HCT116 (cell line): ENCODE measurements around the gene XPC. TPM values are rescaled to one million over a fixed set of nuclear protein-coding genes. Genes with fewer than 3 reads are reported as not detected.

ENCODE experiments used
- ATAC-seq: fragments of 200-7000 bp; cut with Tn5 transposase; 2 replicates; pipeline ENCODE4 v1.9.1; 2020; ENCODE audit warnings: mild to moderate bottlenecking, moderate library complexity
- BruUV-seq: library from RNA; stranded (reverse); fragments of 400-500 nt; replicated peaks from 2 replicates; lab custom pipeline; 2021; lab: Mats Ljungman, UMichigan
- CTCF ChIA-PET: fragments of 300-600 bp; sonication (Branson Sonifier 250); formaldehyde crosslinking; loops from one replicate; lab custom pipeline; 2021; ENCODE audit warnings: antibody characterized with exemption; lab: Charles Lee
- POLR2A ChIA-PET: fragments of 300-600, 350-600 bp; sonication (Branson Sonifier 250); formaldehyde crosslinking; loops from one replicate; lab custom pipeline; 2021; ENCODE audit warnings: antibody characterized with exemption; lab: Charles Lee
- RAD21 ChIA-PET, 2 experiments: fragments of 300-600 bp; sonication (Branson Sonifier 250); formaldehyde crosslinking; loops; one replicate each; lab custom pipeline; 2023; ENCODE audit warnings: low total read pairs in 2 of 2; ENCODE audit not compliant: uncharacterized antibody in 2 of 2, unreplicated experiment in 2 of 2, low non-redundant PET in 1 of 2; lab: Charles Lee
- DNase-seq: peaks from one replicate; pipeline ENCODE4 v3.0.0-alpha.2; 2010; ENCODE audit warnings: low read depth, low spot score
- H2AFZ ChIP-seq: fragments of 200-600 bp; shearing (Covaris generic), sonication (generic); 2 replicates; pipeline ENCODE4 v1.6.1; 2017; ENCODE audit warnings: low read depth, mixed run types, mixed read lengths, antibody characterized with exemption, low read length; ENCODE audit not compliant: poor library complexity, severe bottlenecking
- H3K27ac ChIP-seq: 2 replicates; pipeline ENCODE4 v1.5.1; 2012; ENCODE audit warnings: low read depth, low read length
- H3K27me3 ChIP-seq: fragments of 200-600 bp; sonication (generic); 2 replicates; pipeline ENCODE4 v1.6.1; 2016; ENCODE audit warnings: mixed run types, low read length, mixed read lengths; ENCODE audit not compliant: insufficient read depth
- H3K36me3 ChIP-seq, 2 experiments: fragments of 200-500 bp in 1 of 2; fragments of 200-600 bp in 1 of 2; sonication (Bioruptor generic) in 1 of 2; sonication (generic) in 1 of 2; 2 replicates each; pipeline versions ENCODE4 v1.5.1 to v1.6.1; 2014 to 2016; ENCODE audit warnings: low read length in 2 of 2, inconsistent platforms in 1 of 2, mixed read lengths in 1 of 2, mixed run types in 1 of 2; ENCODE audit not compliant: insufficient read depth in 2 of 2, control insufficient read depth in 1 of 2
- H3K4me1 ChIP-seq, 2 experiments: fragments of 200-600 bp in 1 of 2; sonication (generic) in 1 of 2; 2 replicates each; pipeline versions ENCODE4 v1.5.1 to v1.6.1; 2012 to 2017; ENCODE audit warnings: low read length in 2 of 2, inconsistent platforms in 1 of 2, mild to moderate bottlenecking in 1 of 2, mixed read lengths in 1 of 2, mixed run types in 1 of 2, moderate library complexity in 1 of 2; ENCODE audit not compliant: insufficient read depth in 2 of 2, control insufficient read depth in 1 of 2
- H3K4me2 ChIP-seq: fragments of 200-600 bp; sonication (generic); 2 replicates; pipeline ENCODE4 v1.6.1; 2017; ENCODE audit warnings: mixed run types, low read length, mixed read lengths
- H3K4me3 ChIP-seq, 2 experiments: fragments of 200-600 bp in 1 of 2; sonication (generic) in 1 of 2; replicated peaks in 1 of 2; 2 replicates each; pipeline ENCODE4 v1.5.1; 2011 to 2016; ENCODE audit warnings: low read length in 2 of 2, control low read depth in 1 of 2, low read depth in 1 of 2, mild to moderate bottlenecking in 1 of 2, mixed read lengths in 1 of 2, mixed run types in 1 of 2
- H3K79me2 ChIP-seq: fragments of 200-600 bp; sonication (generic); 2 replicates; pipeline ENCODE4 v1.6.1; 2017; ENCODE audit warnings: mild to moderate bottlenecking, mixed run types, low read length, moderate library complexity, mixed read lengths; ENCODE audit not compliant: insufficient read depth
- H3K9ac ChIP-seq: fragments of 200-600 bp; sonication (generic); 2 replicates; pipeline ENCODE4 v1.6.1; 2016; ENCODE audit warnings: low read length, mixed read lengths
- H3K9me2 ChIP-seq: fragments of 200-600 bp; sonication (generic), shearing (Covaris generic); 2 replicates; pipeline ENCODE4 v1.6.1; 2017; ENCODE audit warnings: mixed run types, mild to moderate bottlenecking, moderate library complexity; ENCODE audit not compliant: insufficient read depth
- H3K9me3 ChIP-seq, 2 experiments: fragments of 200-500 bp in 1 of 2; fragments of 200-600 bp in 1 of 2; sonication (Bioruptor generic) in 1 of 2; sonication (generic) in 1 of 2; 2 replicates each; pipeline ENCODE4 v1.6.1; 2014 to 2017; ENCODE audit warnings: low read length in 2 of 2, mixed read lengths in 2 of 2, inconsistent platforms in 1 of 2, low read depth in 1 of 2, mild to moderate bottlenecking in 1 of 2, mixed run types in 1 of 2, moderate library complexity in 1 of 2; ENCODE audit not compliant: control insufficient read depth in 1 of 2, insufficient read depth in 1 of 2
- H4K20me1 ChIP-seq: fragments of 200-600 bp; sonication (generic), shearing (Covaris generic); 2 replicates; pipeline ENCODE4 v1.6.1; 2017; ENCODE audit warnings: mixed run types, mild to moderate bottlenecking, moderate library complexity; ENCODE audit not compliant: insufficient read depth
- CEBPB ChIP-seq: IDR thresholded peaks from 2 replicates; pipeline ENCODE4 v1.6.1; 2012; ENCODE audit warnings: low read depth
- ELF1 ChIP-seq: IDR thresholded peaks from 2 replicates; pipeline ENCODE4 v1.6.1; 2012; ENCODE audit warnings: low read depth, borderline replicate concordance
- EZH2 ChIP-seq: fragments of 200-600 bp; sonication (generic); IDR thresholded peaks from 2 replicates; pipeline ENCODE4 v1.6.1; 2017; ENCODE audit warnings: antibody characterized with exemption, mixed run types
- EZH2phosphoT487 ChIP-seq: fragments of 200-600 bp; IDR thresholded peaks from 2 replicates; pipeline ENCODE4 v1.6.1; 2018; ENCODE audit warnings: antibody characterized with exemption, borderline replicate concordance
- JUND ChIP-seq: IDR thresholded peaks from 2 replicates; pipeline ENCODE4 v1.6.1; 2012
- POLR2A ChIP-seq: IDR thresholded peaks from 2 replicates; pipeline ENCODE4 v1.7.0; 2011; ENCODE audit warnings: borderline replicate concordance; ENCODE audit not compliant: insufficient read depth, insufficient read length; ENCODE audit errors: extremely low read depth
- POLR2AphosphoS5 ChIP-seq: IDR thresholded peaks from 2 replicates; pipeline ENCODE4 v1.6.1; 2011; ENCODE audit warnings: mild to moderate bottlenecking, low read depth, low read length, moderate library complexity
- RAD21 ChIP-seq: IDR thresholded peaks from 2 replicates; pipeline ENCODE4 v1.6.1; 2012; ENCODE audit warnings: low read depth, mild to moderate bottlenecking
- SP1 ChIP-seq: IDR thresholded peaks from 2 replicates; pipeline ENCODE4 v1.6.1; 2012; ENCODE audit warnings: low read depth
- TCF7L2 ChIP-seq: IDR thresholded peaks from 2 replicates; pipeline ENCODE4 v1.7.0; 2011; ENCODE audit warnings: borderline replicate concordance, inconsistent platforms; ENCODE audit not compliant: insufficient read depth, insufficient read length; ENCODE audit errors: extremely low read depth
- YY1 ChIP-seq: IDR thresholded peaks from 2 replicates; pipeline ENCODE4 v1.6.1; 2011; ENCODE audit warnings: low read length, low read depth, moderate library complexity, mild to moderate bottlenecking; ENCODE audit not compliant: insufficient replicate concordance; ENCODE audit errors: extremely low read depth
- ZNF274 ChIP-seq: fragments of 200-500 bp; sonication (Bioruptor generic); IDR thresholded peaks from 2 replicates; pipeline ENCODE4 v1.6.1; 2014; ENCODE audit warnings: mild to moderate bottlenecking, low read depth, low read length, inconsistent platforms
- intact Hi-C: fragments of 100-400 bp; cut with micrococcal nuclease; formaldehyde crosslinking; loops from 2 replicates; pipeline ENCODE4 v1.10.0; 2022
- total RNA-seq: library from RNA; stranded (reverse); gene quantifications from one replicate; pipeline ENCODE4 v1.2.1, GENCODE V29; 2021; ENCODE audit not compliant: unreplicated experiment
- TF ChIP-seq, protein P1 (sequence below): IDR thresholded peaks from 2 replicates; pipeline ENCODE4 v1.6.1; 2012; ENCODE audit warnings: low read depth
- TF ChIP-seq, protein P2 (sequence below), 3 experiments: fragments of 200-600 bp in 1 of 3; sonication (generic) in 1 of 3; IDR thresholded peaks in 2 of 3; conservative IDR thresholded peaks in 1 of 3; 2 replicates each; pipeline ENCODE4 v1.5.1; 2012 to 2017; ENCODE audit warnings: low read depth in 2 of 3, low read length in 2 of 3, antibody characterized with exemption in 1 of 3, borderline replicate concordance in 1 of 3, control low read depth in 1 of 3, mild to moderate bottlenecking in 1 of 3, mixed read lengths in 1 of 3, mixed run types in 1 of 3, moderate library complexity in 1 of 3; ENCODE audit not compliant: insufficient read depth in 1 of 3
- TF ChIP-seq, protein P3 (sequence below): IDR thresholded peaks from 2 replicates; pipeline ENCODE4 v1.6.1; 2012
- TF ChIP-seq, protein P4 (sequence below): IDR thresholded peaks from 2 replicates; pipeline ENCODE4 v1.6.1; 2012

XPC gene
- total RNA-seq, 1 experiment from 2014 or later: 29.5 TPM

DNA sequence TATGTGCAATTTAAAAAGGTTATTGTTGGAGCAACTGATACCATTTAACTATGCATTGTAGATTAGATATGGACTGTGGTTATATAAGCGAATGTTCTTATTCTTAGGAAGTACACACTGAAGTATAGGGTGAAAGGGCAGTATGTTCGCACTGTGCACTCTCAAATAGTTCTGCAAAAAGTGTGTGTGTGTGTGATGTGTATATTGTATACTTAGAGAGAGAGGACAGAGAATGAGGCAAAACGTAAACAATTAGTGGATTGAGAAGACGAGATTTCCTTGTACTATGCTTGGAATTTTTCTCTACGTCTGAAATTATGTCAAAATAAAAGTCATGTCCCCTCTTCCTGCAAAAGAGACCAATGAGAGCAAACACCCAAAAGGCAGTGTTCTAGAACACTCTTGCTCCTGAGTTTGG, 30.6 kb upstream of the XPC start (continued):
- TF ChIP-seq, protein P1, sequence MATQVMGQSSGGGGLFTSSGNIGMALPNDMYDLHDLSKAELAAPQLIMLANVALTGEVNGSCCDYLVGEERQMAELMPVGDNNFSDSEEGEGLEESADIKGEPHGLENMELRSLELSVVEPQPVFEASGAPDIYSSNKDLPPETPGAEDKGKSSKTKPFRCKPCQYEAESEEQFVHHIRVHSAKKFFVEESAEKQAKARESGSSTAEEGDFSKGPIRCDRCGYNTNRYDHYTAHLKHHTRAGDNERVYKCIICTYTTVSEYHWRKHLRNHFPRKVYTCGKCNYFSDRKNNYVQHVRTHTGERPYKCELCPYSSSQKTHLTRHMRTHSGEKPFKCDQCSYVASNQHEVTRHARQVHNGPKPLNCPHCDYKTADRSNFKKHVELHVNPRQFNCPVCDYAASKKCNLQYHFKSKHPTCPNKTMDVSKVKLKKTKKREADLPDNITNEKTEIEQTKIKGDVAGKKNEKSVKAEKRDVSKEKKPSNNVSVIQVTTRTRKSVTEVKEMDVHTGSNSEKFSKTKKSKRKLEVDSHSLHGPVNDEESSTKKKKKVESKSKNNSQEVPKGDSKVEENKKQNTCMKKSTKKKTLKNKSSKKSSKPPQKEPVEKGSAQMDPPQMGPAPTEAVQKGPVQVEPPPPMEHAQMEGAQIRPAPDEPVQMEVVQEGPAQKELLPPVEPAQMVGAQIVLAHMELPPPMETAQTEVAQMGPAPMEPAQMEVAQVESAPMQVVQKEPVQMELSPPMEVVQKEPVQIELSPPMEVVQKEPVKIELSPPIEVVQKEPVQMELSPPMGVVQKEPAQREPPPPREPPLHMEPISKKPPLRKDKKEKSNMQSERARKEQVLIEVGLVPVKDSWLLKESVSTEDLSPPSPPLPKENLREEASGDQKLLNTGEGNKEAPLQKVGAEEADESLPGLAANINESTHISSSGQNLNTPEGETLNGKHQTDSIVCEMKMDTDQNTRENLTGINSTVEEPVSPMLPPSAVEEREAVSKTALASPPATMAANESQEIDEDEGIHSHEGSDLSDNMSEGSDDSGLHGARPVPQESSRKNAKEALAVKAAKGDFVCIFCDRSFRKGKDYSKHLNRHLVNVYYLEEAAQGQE: no peak
- no peak for TF ChIP-seq POLR2A
- TF ChIP-seq EZH2: no peak

DNA sequence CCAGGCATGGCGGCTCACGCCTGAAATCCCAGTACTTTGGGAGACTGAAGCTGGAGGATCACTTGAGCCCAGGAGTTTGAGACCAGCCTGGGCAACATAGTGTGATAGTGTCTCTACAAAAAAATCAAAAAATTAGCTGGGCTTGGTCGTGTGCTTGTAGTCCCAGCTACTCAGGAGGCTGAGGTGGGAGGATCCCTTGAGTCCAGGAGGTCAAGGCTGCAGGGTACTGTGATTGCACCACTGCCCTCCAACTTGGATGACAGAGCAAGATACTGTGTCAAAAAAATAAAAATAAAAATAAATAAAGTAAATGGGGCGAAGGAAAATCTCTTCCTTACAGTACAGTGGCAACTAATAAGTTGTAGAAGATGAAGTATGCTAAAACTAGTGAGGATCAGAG, 29.8 kb upstream of the XPC start:
- H3K9me3 ChIP-seq: no peaks in the 10 kb centered on the region
- DNase-seq: no peak
- H3K27me3 ChIP-seq: no peaks in the 10 kb centered on the region
- no peak overlapping the region for H2AFZ ChIP-seq
- H3K4me3 ChIP-seq: no peak overlapping the region
- POLR2A ChIA-PET: no interaction called here
- intact Hi-C loops: loop anchor here (10.0 kb wide), 1 partner anchor 717 kb away; no protein-coding TSS in a partner anchor
- no peaks in the 10 kb centered on the region for H3K9me2 ChIP-seq
- H3K36me3 ChIP-seq: no peaks in the 10 kb centered on the region
- no peaks in the 10 kb centered on the region for H3K4me1 ChIP-seq
- no peaks in the 10 kb centered on the region for H4K20me1 ChIP-seq
- RAD21 ChIA-PET: no interaction called here
- no peak for ATAC-seq
- CTCF ChIA-PET: no interaction called here
- no peak overlapping the region for H3K27ac ChIP-seq
- no peak overlapping the region for H3K4me2 ChIP-seq
- no peaks in the 10 kb centered on the region for H3K79me2 ChIP-seq
- no peak overlapping the region for H3K9ac ChIP-seq
- BruUV-seq: no TSS peak
- TF ChIP-seq, protein P1: no peak
- no peak for TF ChIP-seq RAD21
- no peak for TF ChIP-seq POLR2AphosphoS5
- TF ChIP-seq TCF7L2: no peak
- no peak for TF ChIP-seq ELF1
- TF ChIP-seq SP1: no peak
- TF ChIP-seq, protein P2, sequence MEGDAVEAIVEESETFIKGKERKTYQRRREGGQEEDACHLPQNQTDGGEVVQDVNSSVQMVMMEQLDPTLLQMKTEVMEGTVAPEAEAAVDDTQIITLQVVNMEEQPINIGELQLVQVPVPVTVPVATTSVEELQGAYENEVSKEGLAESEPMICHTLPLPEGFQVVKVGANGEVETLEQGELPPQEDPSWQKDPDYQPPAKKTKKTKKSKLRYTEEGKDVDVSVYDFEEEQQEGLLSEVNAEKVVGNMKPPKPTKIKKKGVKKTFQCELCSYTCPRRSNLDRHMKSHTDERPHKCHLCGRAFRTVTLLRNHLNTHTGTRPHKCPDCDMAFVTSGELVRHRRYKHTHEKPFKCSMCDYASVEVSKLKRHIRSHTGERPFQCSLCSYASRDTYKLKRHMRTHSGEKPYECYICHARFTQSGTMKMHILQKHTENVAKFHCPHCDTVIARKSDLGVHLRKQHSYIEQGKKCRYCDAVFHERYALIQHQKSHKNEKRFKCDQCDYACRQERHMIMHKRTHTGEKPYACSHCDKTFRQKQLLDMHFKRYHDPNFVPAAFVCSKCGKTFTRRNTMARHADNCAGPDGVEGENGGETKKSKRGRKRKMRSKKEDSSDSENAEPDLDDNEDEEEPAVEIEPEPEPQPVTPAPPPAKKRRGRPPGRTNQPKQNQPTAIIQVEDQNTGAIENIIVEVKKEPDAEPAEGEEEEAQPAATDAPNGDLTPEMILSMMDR (IDR thresholded peaks at IDR 0.05 in 2 of 3, conservative IDR thresholded peaks at IDR 0.05 in 1 of 3; ENCODE audit: borderline replicate concordance in 1 of 3, insufficient read depth in 1 of 3, low read depth in 2 of 3, low read length in 2 of 3): no peak
- TF ChIP-seq EZH2phosphoT487: no peak
- TF ChIP-seq JUND: no peak
- TF ChIP-seq POLR2A: no peak
- TF ChIP-seq, protein P3, sequence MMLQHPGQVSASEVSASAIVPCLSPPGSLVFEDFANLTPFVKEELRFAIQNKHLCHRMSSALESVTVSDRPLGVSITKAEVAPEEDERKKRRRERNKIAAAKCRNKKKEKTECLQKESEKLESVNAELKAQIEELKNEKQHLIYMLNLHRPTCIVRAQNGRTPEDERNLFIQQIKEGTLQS: no peak
- no peak for TF ChIP-seq ZNF274
- TF ChIP-seq, protein P4, sequence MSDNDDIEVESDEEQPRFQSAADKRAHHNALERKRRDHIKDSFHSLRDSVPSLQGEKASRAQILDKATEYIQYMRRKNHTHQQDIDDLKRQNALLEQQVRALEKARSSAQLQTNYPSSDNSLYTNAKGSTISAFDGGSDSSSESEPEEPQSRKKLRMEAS: no peak
- no peak for TF ChIP-seq CEBPB
- TF ChIP-seq YY1: no peak
